K562 (cell line): Measurements from ENCODE around the gene RHOBTB3. TPM values are rescaled to one million over a fixed set of nuclear protein-coding genes. Genes with fewer than 3 reads are reported as not detected.

ENCODE experiments used
- AFF4 ChIP-seq: sonication (generic); formaldehyde crosslinking; IDR thresholded peaks from 2 replicates; pipeline ENCODE4 v1.8.0; 2023; ENCODE audit warnings: mild to moderate bottlenecking, missing genetic modification reagents
- ATF1 ChIP-seq, 2 experiments: fragments of 450-650 bp in 1 of 2; IDR thresholded peaks; 2 replicates each; pipeline ENCODE4 v1.6.1; 2016; ENCODE audit warnings: missing compliant biosample characterization in 1 of 2, missing genetic modification characterization in 1 of 2
- BRCA1 ChIP-seq, 2 experiments: fragments of 450-650 bp in 1 of 2; sonication (generic) in 1 of 2; formaldehyde crosslinking in 1 of 2; IDR thresholded peaks; 2 replicates each; pipeline versions ENCODE4 v1.5.0 to v1.6.1; 2017 to 2020; ENCODE audit warnings: mild to moderate bottlenecking in 1 of 2, missing genetic modification reagents in 1 of 2
- CC2D1A ChIP-seq: fragments of 450-650 bp; IDR thresholded peaks from 2 replicates; pipeline ENCODE4 v1.6.1; 2017; ENCODE audit warnings: mild to moderate bottlenecking
- CHD2 ChIP-seq: IDR thresholded peaks from 2 replicates; pipeline ENCODE4 v1.6.1; 2011; ENCODE audit warnings: low read depth, low read length
- DACH1 ChIP-seq: fragments of 450-650 bp; IDR thresholded peaks from 2 replicates; pipeline ENCODE4 v1.6.1; 2018; ENCODE audit not compliant: partially characterized antibody
- ELF4 ChIP-seq: fragments of 450-650 bp; formaldehyde crosslinking; IDR thresholded peaks from 2 replicates; pipeline ENCODE4 v1.4.0; 2022; ENCODE audit warnings: missing genetic modification characterization
- EP300 ChIP-seq: IDR thresholded peaks from 2 replicates; pipeline ENCODE4 v1.6.1; 2012; ENCODE audit warnings: low read length, improper control_type of control experiment
- ESRRA ChIP-seq: fragments of 450-650 bp; IDR thresholded peaks from 2 replicates; pipeline ENCODE4 v1.6.1; 2014; ENCODE audit warnings: low read depth, mild to moderate bottlenecking, moderate library complexity, borderline replicate concordance
- HEY1 ChIP-seq: fragments of 250-450 bp; sonication (Bioruptor Pico); IDR thresholded peaks from 2 replicates; pipeline ENCODE4 v1.5.0; 2020; ENCODE audit warnings: mild to moderate bottlenecking, moderate library complexity, borderline replicate concordance
- HNRNPK ChIP-seq: fragments of 200-400 bp; formaldehyde crosslinking; IDR thresholded peaks from one replicate; pipeline ENCODE4 v1.6.1; 2018; ENCODE audit warnings: mild to moderate bottlenecking, low read depth, low read length; ENCODE audit not compliant: poor library complexity, severe bottlenecking
- HNRNPUL1 ChIP-seq: fragments of 200-400 bp; formaldehyde crosslinking; IDR thresholded peaks from 2 replicates; pipeline ENCODE4 v1.6.1; 2017; ENCODE audit warnings: low read length
- KDM1A ChIP-seq, 2 experiments: fragments of 450-650 bp; IDR thresholded peaks; 2 replicates each; pipeline ENCODE4 v1.6.1; 2016; ENCODE audit warnings: mild to moderate bottlenecking in 2 of 2
- MLX ChIP-seq, 2 experiments: fragments of 450-650 bp in 1 of 2; sonication (generic) in 1 of 2; formaldehyde crosslinking; conservative IDR thresholded peaks; 2 replicates each; pipeline versions ENCODE4 v1.4.0 to v1.8.1; 2020 to 2022; ENCODE audit warnings: mild to moderate bottlenecking in 1 of 2, missing genetic modification reagents in 1 of 2
- NBN ChIP-seq: fragments of 450-650 bp; IDR thresholded peaks from 2 replicates; pipeline ENCODE4 v1.6.1; 2016; ENCODE audit warnings: low read depth, mild to moderate bottlenecking
- PHF8 ChIP-seq: fragments of 200-600 bp; sonication (generic); IDR thresholded peaks from 2 replicates; pipeline ENCODE4 v1.6.1; 2012; ENCODE audit warnings: mixed run types, mild to moderate bottlenecking, inconsistent platforms, low read length, moderate library complexity, borderline replicate concordance
- POLR2H ChIP-seq: IDR thresholded peaks from 2 replicates; pipeline ENCODE4 v1.6.1; 2016; ENCODE audit warnings: missing genetic modification characterization, low read depth, mild to moderate bottlenecking, control low read depth, missing compliant biosample characterization, moderate library complexity
- SMARCB1 ChIP-seq: IDR thresholded peaks from 2 replicates; pipeline ENCODE4 v1.6.1; 2011; ENCODE audit warnings: improper control_type of control experiment, low read depth; ENCODE audit not compliant: insufficient read length
- TARDBP ChIP-seq: fragments of 450-650 bp; IDR thresholded peaks from 2 replicates; pipeline ENCODE4 v1.6.1; 2016
- TRIM28 ChIP-seq: fragments of 450-650 bp; IDR thresholded peaks from 2 replicates; pipeline ENCODE4 v1.6.1; 2017
- XRCC4 ChIP-seq: IDR thresholded peaks from one replicate; pipeline ENCODE4 v1.6.1; 2011; ENCODE audit not compliant: insufficient read depth, insufficient read length; ENCODE audit errors: extremely low read depth
- XRCC5 ChIP-seq: fragments of 200-400 bp; formaldehyde crosslinking; IDR thresholded peaks from 2 replicates; pipeline ENCODE4 v1.6.1; 2017; ENCODE audit warnings: low read depth, mild to moderate bottlenecking, low read length
- ZBED1 ChIP-seq: IDR thresholded peaks from 2 replicates; pipeline ENCODE4 v1.6.1; 2014
- ZFX ChIP-seq: sonication (generic); formaldehyde crosslinking; IDR thresholded peaks from 2 replicates; pipeline ENCODE4 v1.8.0; 2022; ENCODE audit warnings: mild to moderate bottlenecking, missing genetic modification reagents, moderate library complexity
- ZNF197 ChIP-seq: fragments of 200-800 bp; sonication (Bioruptor generic); IDR thresholded peaks from 2 replicates; pipeline ENCODE4 v1.6.1; 2016; ENCODE audit warnings: low read depth, missing genetic modification characterization, missing compliant biosample characterization
- ZNF778 ChIP-seq: fragments of 450-650 bp; formaldehyde crosslinking; IDR thresholded peaks from 2 replicates; pipeline ENCODE4 v1.4.0; 2020; ENCODE audit warnings: mild to moderate bottlenecking, moderate library complexity
- polyA plus RNA-seq, 8 experiments: library from polyadenylated mRNA; depleted of rRNA in 4 of 8; stranded (reverse) in 5 of 8; unstranded in 3 of 8; fragments of >200 nt; fragmentation: Nextera tagmentation in 2 of 8; fragmentation: Illumina TruSeq in 1 of 8; extraction: Ambion mirVana in 2 of 8; extraction: Trizol in 1 of 8; gene quantifications; 2 replicates each; pipeline versions ENCODE4 v1.2.1 to v1.2.3, GENCODE V29; 2011 to 2014; ENCODE audit warnings: inconsistent platforms in 1 of 8, missing spikeins in 1 of 8
- total RNA-seq, 7 experiments: library from RNA; depleted of rRNA in 6 of 7; stranded (reverse); fragments of >200 nt in 6 of 7; fragmentation: Illumina TruSeq in 2 of 7; extraction: Trizol in 2 of 7; gene quantifications; 2 replicates each; pipeline versions ENCODE4 v1.2.1 to v1.2.3, GENCODE V29; 2011 to 2021; ENCODE audit warnings: low replicate concordance in 1 of 7

RHOBTB3 gene
- total and polyA plus RNA-seq, 9 of the 15 experiments (the other 6 are each of a cell fraction or from before 2014, with no cell fraction given), result 39.7 to 143 (median 115) TPM

GRCh38 chr5:95730730-95731570 is at the start of gene RHOBTB3 (continued):
- TF ChIP-seq ZFX (CRISPR knock-in tag), result peak; percentile 67
- TF ChIP-seq CC2D1A, result 0 out of 2 replicates have a peak, but pooled peaks have one; percentile 26
- TF ChIP-seq ELF4, result peak; percentile 30; the same call in 1 of the 2 replicates
- no peak for TF ChIP-seq AFF4 (CRISPR knock-in tag)
- peak in 1 of 2 experiments; percentile 70; a peak in 1 of 4 replicates for TF ChIP-seq MLX (CRISPR knock-in tag; conservative IDR thresholded peaks at IDR 0.05)
- no peak for TF ChIP-seq TRIM28
- TF ChIP-seq HEY1 (CRISPR knock-in tag), result no peak
- no peak for TF ChIP-seq ATF1 (CRISPR knock-in tag; IDR thresholded peaks at IDR 0.05)
- peak; percentile 63 for TF ChIP-seq ATF1 (tag; IDR thresholded peaks at IDR 0.05)
- TF ChIP-seq NBN, result 0 out of 2 replicates have a peak, but pooled peaks have one; percentile 56
- TF ChIP-seq HNRNPK, result peak; percentile 70
- peak; percentile 55; the same call in 1 of the 2 replicates for TF ChIP-seq XRCC5
- TF ChIP-seq ESRRA, result peak; percentile 65; the same call in 1 of the 2 replicates
- no peak for TF ChIP-seq ZNF197 (CRISPR knock-in tag)
- peak; percentile 33 for TF ChIP-seq CHD2
- no peak for TF ChIP-seq HNRNPUL1
- peak; percentile 54 for TF ChIP-seq EP300
- peak; percentile 72; the same call in 1 of the 2 replicates for TF ChIP-seq TARDBP
- peak; percentile 30 for TF ChIP-seq SMARCB1
- no peak for TF ChIP-seq BRCA1 (IDR thresholded peaks at IDR 0.05)
- no peak for TF ChIP-seq BRCA1 (CRISPR knock-in tag; IDR thresholded peaks at IDR 0.05)
- TF ChIP-seq POLR2H, result peak; percentile 67
- no peak for TF ChIP-seq XRCC4
- TF ChIP-seq DACH1, result peak; percentile 86
- TF ChIP-seq ZBED1, result peak; percentile 23; the same call in 1 of the 2 replicates
- peak; percentile 55; the same call in 1 of the 2 replicates for TF ChIP-seq PHF8
- no peak for TF ChIP-seq ZNF778
- TF ChIP-seq KDM1A (IDR thresholded peaks at IDR 0.05), result peak; percentile 26 to 45; a peak in 1 of 4 replicates
